Panc1 (cell line): ENCODE results near the gene SLC10A3. TPM values are rescaled to one million over a fixed set of nuclear protein-coding genes. Genes with fewer than 3 reads are reported as not detected.

ENCODE experiments used
- ATAC-seq: fragments of 200-7000 bp; cut with Tn5 transposase; 2 replicates; pipeline ENCODE4 v1.9.1; 2020; ENCODE audit warnings: mild to moderate bottlenecking, moderate library complexity
- BruUV-seq: library from RNA; stranded (reverse); fragments of 400-500 nt; replicated peaks from 2 replicates; lab custom pipeline; 2021; lab: Mats Ljungman, UMichigan
- CTCF ChIA-PET: fragments of 300-600 bp; sonication (Branson Sonifier 250); formaldehyde crosslinking; loops from one replicate; lab custom pipeline; 2022; ENCODE audit warnings: antibody characterized with exemption; lab: Charles Lee
- POLR2A ChIA-PET: fragments of 300-600 bp; sonication (Branson Sonifier 250); formaldehyde crosslinking; loops from one replicate; lab custom pipeline; 2022; ENCODE audit warnings: antibody characterized with exemption; lab: Charles Lee
- DNase-seq: peaks from one replicate; pipeline ENCODE4 v3.0.0-alpha.2; 2010; ENCODE audit warnings: low read depth, low spot score
- H3K27ac ChIP-seq: 2 replicates; pipeline ENCODE4 v1.5.1; 2011; ENCODE audit warnings: mild to moderate bottlenecking, low read length, inconsistent platforms
- H3K27me3 ChIP-seq: fragments of 200-500 bp; sonication (Bioruptor generic); 2 replicates; pipeline ENCODE4 v1.6.0; 2014; ENCODE audit warnings: low read length, inconsistent platforms; ENCODE audit not compliant: control insufficient read depth, insufficient read depth
- H3K36me3 ChIP-seq: fragments of 200-500 bp; sonication (Bioruptor generic); 2 replicates; pipeline ENCODE4 v1.5.1; 2014; ENCODE audit warnings: inconsistent platforms, mild to moderate bottlenecking, low read length, moderate library complexity; ENCODE audit not compliant: control insufficient read depth, insufficient read depth
- H3K4me1 ChIP-seq: 2 replicates; pipeline ENCODE4 v1.5.1; 2011; ENCODE audit warnings: inconsistent platforms, mild to moderate bottlenecking, low read length, moderate library complexity; ENCODE audit not compliant: control insufficient read depth, insufficient read depth
- H3K4me3 ChIP-seq, 2 experiments: 2 replicates each; pipeline ENCODE4 v1.5.1; 2011 to 2012; ENCODE audit warnings: low read depth in 2 of 2, low read length in 2 of 2, mild to moderate bottlenecking in 2 of 2, inconsistent platforms in 1 of 2, moderate library complexity in 1 of 2
- H3K9me3 ChIP-seq: fragments of 200-500 bp; sonication (Bioruptor generic); 2 replicates; pipeline ENCODE4 v1.5.1; 2014; ENCODE audit warnings: low read depth, mild to moderate bottlenecking, inconsistent platforms, low read length, moderate library complexity; ENCODE audit not compliant: control insufficient read depth, insufficient read depth
- POLR2AphosphoS5 ChIP-seq: IDR thresholded peaks from 2 replicates; pipeline ENCODE4 v1.6.1; 2012; ENCODE audit warnings: mild to moderate bottlenecking, low read depth, low read length, moderate library complexity
- SIN3A ChIP-seq: IDR thresholded peaks from 2 replicates; pipeline ENCODE4 v1.6.1; 2012; ENCODE audit warnings: low read depth, mild to moderate bottlenecking, low read length, moderate library complexity, borderline replicate concordance; ENCODE audit not compliant: insufficient read depth
- TCF7L2 ChIP-seq: IDR thresholded peaks from 2 replicates; pipeline ENCODE4 v1.6.1; 2011; ENCODE audit warnings: mild to moderate bottlenecking, low read depth, low read length, inconsistent platforms
- in situ Hi-C: cut with HindIII; loops from 2 replicates; pipeline ENCODE4 v1.10.0; 2016; ENCODE audit warnings: low sequenced_read_pairs, low pct_unique_long_range_greater_than_20kb
- intact Hi-C: fragments of 100-400 bp; cut with micrococcal nuclease; formaldehyde crosslinking; loops from one replicate; pipeline ENCODE4 v1.10.0; 2022; ENCODE audit not compliant: unreplicated experiment
- total RNA-seq: library from RNA; stranded (reverse); gene quantifications from one replicate; pipeline ENCODE4 v1.2.1, GENCODE V29; 2021; ENCODE audit not compliant: unreplicated experiment
- TF ChIP-seq, protein P1 (sequence below): fragments of 450-650 bp; IDR thresholded peaks from 2 replicates; pipeline ENCODE4 v1.5.1; 2017; ENCODE audit warnings: mild to moderate bottlenecking
- TF ChIP-seq, protein P2 (sequence below), 2 experiments: IDR thresholded peaks; 2 replicates each; pipeline ENCODE4 v1.6.1; 2011 to 2012; ENCODE audit warnings: low read depth in 2 of 2, control low read depth in 1 of 2, low read length in 1 of 2, mild to moderate bottlenecking in 1 of 2, moderate library complexity in 1 of 2; ENCODE audit not compliant: insufficient read depth in 1 of 2

Gene SLC10A3
- total RNA-seq, 1 experiment from 2014 or later = 64.1 TPM

DNA sequence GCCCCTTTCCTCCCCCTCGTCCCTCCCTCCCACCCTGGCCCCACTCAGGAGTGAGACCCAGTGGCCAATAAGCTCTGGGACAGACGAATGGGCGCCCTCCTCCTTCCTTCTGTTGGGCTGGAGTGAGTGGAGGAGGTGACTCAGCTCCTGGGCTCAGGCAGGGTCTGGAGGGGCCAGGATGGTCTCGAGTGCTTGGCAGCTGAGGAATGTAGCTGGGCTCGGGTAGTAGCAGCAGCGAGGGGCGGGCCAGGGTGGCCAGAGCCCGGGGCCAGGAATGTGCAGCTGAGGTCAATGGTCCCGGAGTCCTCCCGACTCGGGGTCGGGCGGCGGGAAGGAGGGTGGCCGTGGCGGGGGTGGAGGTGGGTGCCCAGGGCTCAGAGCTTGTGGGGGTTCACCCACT is 41.2 kb upstream of the SLC10A3 start:
- intact Hi-C loops = no loop called here
- Histone ChIP-seq H3K27ac (no peak overlapping the region), H3K4me3 (no peak overlapping the region), H3K9me3 (no peaks in the 10 kb centered on the region), H3K36me3 (peaks cover 10% of the 10 kb centered on the region), H3K27me3 (no peaks in the 10 kb centered on the region), H3K4me1 (peaks cover 19% of the 10 kb centered on the region)
- no TSS peak for BruUV-seq
- ATAC-seq (no peak), DNase-seq (no peak)
- TF ChIP-seq, protein P1, sequence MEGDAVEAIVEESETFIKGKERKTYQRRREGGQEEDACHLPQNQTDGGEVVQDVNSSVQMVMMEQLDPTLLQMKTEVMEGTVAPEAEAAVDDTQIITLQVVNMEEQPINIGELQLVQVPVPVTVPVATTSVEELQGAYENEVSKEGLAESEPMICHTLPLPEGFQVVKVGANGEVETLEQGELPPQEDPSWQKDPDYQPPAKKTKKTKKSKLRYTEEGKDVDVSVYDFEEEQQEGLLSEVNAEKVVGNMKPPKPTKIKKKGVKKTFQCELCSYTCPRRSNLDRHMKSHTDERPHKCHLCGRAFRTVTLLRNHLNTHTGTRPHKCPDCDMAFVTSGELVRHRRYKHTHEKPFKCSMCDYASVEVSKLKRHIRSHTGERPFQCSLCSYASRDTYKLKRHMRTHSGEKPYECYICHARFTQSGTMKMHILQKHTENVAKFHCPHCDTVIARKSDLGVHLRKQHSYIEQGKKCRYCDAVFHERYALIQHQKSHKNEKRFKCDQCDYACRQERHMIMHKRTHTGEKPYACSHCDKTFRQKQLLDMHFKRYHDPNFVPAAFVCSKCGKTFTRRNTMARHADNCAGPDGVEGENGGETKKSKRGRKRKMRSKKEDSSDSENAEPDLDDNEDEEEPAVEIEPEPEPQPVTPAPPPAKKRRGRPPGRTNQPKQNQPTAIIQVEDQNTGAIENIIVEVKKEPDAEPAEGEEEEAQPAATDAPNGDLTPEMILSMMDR = no peak
- no peak for TF ChIP-seq POLR2AphosphoS5
- TF ChIP-seq, protein P2, sequence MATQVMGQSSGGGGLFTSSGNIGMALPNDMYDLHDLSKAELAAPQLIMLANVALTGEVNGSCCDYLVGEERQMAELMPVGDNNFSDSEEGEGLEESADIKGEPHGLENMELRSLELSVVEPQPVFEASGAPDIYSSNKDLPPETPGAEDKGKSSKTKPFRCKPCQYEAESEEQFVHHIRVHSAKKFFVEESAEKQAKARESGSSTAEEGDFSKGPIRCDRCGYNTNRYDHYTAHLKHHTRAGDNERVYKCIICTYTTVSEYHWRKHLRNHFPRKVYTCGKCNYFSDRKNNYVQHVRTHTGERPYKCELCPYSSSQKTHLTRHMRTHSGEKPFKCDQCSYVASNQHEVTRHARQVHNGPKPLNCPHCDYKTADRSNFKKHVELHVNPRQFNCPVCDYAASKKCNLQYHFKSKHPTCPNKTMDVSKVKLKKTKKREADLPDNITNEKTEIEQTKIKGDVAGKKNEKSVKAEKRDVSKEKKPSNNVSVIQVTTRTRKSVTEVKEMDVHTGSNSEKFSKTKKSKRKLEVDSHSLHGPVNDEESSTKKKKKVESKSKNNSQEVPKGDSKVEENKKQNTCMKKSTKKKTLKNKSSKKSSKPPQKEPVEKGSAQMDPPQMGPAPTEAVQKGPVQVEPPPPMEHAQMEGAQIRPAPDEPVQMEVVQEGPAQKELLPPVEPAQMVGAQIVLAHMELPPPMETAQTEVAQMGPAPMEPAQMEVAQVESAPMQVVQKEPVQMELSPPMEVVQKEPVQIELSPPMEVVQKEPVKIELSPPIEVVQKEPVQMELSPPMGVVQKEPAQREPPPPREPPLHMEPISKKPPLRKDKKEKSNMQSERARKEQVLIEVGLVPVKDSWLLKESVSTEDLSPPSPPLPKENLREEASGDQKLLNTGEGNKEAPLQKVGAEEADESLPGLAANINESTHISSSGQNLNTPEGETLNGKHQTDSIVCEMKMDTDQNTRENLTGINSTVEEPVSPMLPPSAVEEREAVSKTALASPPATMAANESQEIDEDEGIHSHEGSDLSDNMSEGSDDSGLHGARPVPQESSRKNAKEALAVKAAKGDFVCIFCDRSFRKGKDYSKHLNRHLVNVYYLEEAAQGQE (IDR thresholded peaks at IDR 0.05; ENCODE audit: insufficient read depth in 1 of 2, low read depth in 2 of 2, low read length in 1 of 2) = no peak
- no peak for TF ChIP-seq TCF7L2
- no peak for TF ChIP-seq SIN3A
- POLR2A ChIA-PET = interaction anchor here (1.1 kb wide), 1 partner anchor 42 kb away, joined by 4 read pairs; no protein-coding TSS in a partner anchor
- in situ Hi-C loops = no loop called here
- CTCF ChIA-PET = interaction anchor here (0.6 kb wide), 1 partner anchor 13 kb away, joined by 6 read pairs; no protein-coding TSS in a partner anchor

DNA sequence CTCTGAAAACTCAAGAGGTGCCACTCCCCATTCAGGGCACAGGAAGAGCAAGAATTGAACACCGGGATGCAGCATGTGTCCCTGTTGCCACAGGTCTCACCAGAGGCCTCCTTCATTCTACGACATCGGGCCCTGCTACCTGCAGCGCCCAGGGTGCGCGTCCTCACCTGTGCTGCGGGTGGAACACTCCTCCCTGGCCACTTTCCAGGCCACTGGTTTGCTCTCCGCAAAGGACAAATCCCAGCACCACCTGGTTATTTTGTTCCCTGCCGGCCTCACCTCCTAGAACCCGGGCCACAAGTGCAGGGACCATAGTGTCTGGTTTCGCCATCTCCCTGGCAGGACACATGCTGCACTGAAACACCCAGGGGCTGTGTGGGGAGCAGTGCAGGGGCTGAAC is 39.9 kb upstream of the SLC10A3 start:
- in situ Hi-C loops = no loop called here
- DNase-seq = no peak
- BruUV-seq = no TSS peak

More for the DNA sequence above, 39.9 kb upstream of the SLC10A3 start:
- POLR2A ChIA-PET = no interaction called here
- intact Hi-C loops = no loop called here
- peak; percentile 29; the same call in 1 of the 2 replicates for TF ChIP-seq POLR2AphosphoS5
- TF ChIP-seq, protein P1 = no peak
- H3K4me1 ChIP-seq = peaks cover 16% of the 10 kb centered on the region
- H3K9me3 ChIP-seq = no peaks in the 10 kb centered on the region
- no peak for ATAC-seq
- no peak overlapping the region for H3K4me3 ChIP-seq
- CTCF ChIA-PET = no interaction called here
- H3K27me3 ChIP-seq = no peaks in the 10 kb centered on the region
- H3K36me3 ChIP-seq = peaks cover 10% of the 10 kb centered on the region
- no peak overlapping the region for H3K27ac ChIP-seq
